HUES48 (cell line): ENCODE measurements around the gene KIAA1549.
"Not testable (repeated sequence)": the region's sequence is repeated elsewhere in the genome, so short reads cannot be mapped to it uniquely, and the experiment has no call there.

Experiments used
- H3K27ac ChIP-seq: one replicate; pipeline ENCODE4 v1.7.0; 2013; ENCODE audit warnings: low read depth, low read length, inconsistent platforms
- H3K27me3 ChIP-seq: 2 replicates; pipeline ENCODE4 v1.6.1; 2013; ENCODE audit warnings: mild to moderate bottlenecking, low read length; ENCODE audit not compliant: control insufficient read depth, insufficient read depth
- H3K36me3 ChIP-seq: 2 replicates; pipeline ENCODE4 v1.6.1; 2013; ENCODE audit warnings: low read length; ENCODE audit not compliant: control insufficient read depth, insufficient read depth
- H3K4me1 ChIP-seq: 2 replicates; pipeline ENCODE4 v1.6.1; 2013; ENCODE audit warnings: mild to moderate bottlenecking, low read length; ENCODE audit not compliant: control insufficient read depth, insufficient read depth
- H3K4me3 ChIP-seq: 2 replicates; pipeline ENCODE4 v1.5.1; 2013; ENCODE audit warnings: mild to moderate bottlenecking, low read depth, low read length
- H3K9ac ChIP-seq: 2 replicates; pipeline ENCODE4 v1.6.1; 2013; ENCODE audit warnings: mild to moderate bottlenecking, low read depth, low read length, moderate library complexity
- H3K9me3 ChIP-seq: 2 replicates; pipeline ENCODE4 v1.6.1; 2013; ENCODE audit warnings: low read length; ENCODE audit not compliant: control insufficient read depth, insufficient read depth

Gene KIAA1549

DNA sequence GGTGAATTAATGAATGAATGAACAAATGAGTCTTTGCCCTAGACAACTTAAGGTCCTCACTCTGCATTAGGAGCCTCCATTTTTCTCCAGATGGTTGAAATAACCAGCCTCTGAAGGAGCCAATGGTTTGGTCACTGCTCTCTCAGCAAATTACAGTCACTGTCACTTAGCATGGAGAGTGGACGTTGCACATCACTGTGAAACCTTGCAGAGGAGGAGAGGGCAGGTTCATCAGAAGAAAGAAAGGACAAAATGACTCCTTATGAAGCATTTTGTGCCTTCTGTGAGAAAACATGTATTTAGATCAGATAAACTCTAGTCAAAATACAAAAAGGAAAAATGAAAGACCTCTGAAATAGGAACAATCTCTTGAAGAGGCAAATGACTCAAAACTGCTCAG is 176.6 kb downstream of the KIAA1549 start:
- Histone ChIP-seq H3K27me3 (no peaks in the 10 kb centered on the region), H3K9ac (no peak overlapping the region), H3K4me3 (no peak overlapping the region), H3K27ac (no peak overlapping the region), H3K4me1 (no peaks in the 10 kb centered on the region), H3K36me3 (no peaks in the 10 kb centered on the region), H3K9me3 (no peaks in the 10 kb centered on the region)

DNA sequence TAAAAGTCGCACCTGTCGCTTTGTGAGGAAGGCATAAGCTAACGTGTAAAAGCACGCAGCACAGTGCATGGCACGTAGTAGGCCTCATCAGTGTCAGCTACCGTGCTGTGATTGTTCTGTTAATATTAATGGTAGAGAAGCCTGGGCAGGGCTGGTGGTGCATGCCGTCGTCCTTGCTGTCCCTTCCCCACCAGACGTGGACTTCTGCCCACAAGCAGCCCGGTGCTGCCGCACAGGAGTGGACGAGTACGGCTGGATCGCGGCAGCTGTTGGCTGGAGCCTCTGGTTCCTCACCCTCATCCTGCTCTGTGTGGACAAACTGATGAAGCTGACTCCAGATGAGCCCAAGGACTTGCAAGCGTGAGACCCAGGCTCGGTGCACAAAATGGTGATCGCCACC is 178.5 kb downstream of the KIAA1549 start:
- Histone ChIP-seq H3K27ac (no peak overlapping the region), H3K4me1 (peaks cover 11% of the 10 kb centered on the region), H3K4me3 (no peak overlapping the region), H3K9ac (no peak overlapping the region), H3K9me3 (no peaks in the 10 kb centered on the region), H3K36me3 (no peaks in the 10 kb centered on the region), H3K27me3 (peaks cover 8% of the 10 kb centered on the region; the same call in 1 of the 2 replicates)

DNA sequence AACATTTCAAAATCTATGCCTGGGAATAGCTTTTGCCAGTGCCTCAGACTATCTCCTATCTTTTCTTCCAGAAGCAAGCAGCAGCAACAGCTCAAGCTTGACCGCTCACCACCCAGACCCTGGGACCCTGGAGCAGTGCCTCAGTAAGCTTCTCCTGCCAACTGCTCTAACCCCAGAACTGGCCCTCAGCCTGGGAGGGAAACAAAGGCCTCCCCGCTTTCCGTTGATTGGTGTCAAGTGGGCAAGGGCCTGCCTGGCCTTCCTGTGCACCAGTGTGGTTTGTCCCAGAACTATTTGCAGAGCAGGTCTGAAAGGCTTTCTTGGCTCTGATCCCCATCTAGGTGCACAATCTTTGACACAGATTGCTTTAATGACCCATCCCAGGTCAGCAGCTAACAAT is 179.9 kb downstream of the KIAA1549 start:
- no peak overlapping the region for H3K4me3 ChIP-seq
- H3K27me3 ChIP-seq, result peaks cover 8% of the 10 kb centered on the region; the same call in 1 of the 2 replicates
- H3K9ac ChIP-seq, result no peak overlapping the region
- no peak overlapping the region for H3K27ac ChIP-seq
- H3K36me3 ChIP-seq, result no peaks in the 10 kb centered on the region
- H3K4me1 ChIP-seq, result peaks cover 13% of the 10 kb centered on the region
- H3K9me3 ChIP-seq, result no peaks in the 10 kb centered on the region

DNA sequence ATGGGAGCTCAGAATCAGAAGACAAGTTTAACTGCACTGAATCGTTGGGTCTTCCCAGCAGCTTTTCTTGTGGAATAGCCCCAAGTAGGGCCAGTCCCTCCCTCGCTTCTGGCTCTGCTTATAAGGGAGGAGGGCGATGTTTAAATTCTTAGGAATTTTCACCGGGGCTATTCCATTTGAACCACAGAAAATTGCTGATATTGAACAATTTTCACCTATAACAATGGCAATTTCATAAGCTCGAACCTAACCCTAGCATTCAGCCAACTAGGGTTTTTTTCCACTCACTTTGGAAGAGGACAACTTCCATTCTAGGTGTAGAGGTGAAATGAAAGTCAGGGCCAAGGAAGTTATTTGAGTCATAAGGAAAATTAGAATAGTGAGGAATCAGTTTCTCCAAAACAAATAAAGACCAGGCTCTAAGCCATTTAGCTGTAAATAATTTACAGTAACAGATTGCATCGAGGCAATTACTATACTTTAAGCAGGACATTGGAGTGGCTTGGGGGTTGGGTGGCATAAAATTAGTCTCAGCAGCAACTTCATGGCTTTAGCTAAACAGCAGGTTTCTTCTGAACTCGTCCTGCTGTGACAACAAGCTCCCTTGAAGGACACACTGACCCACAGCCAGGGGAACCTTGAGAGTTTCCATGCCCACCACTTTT is 181.7 kb downstream of the KIAA1549 start:
- H3K27me3 ChIP-seq, result peaks cover 8% of the 10 kb centered on the region; the same call in 1 of the 2 replicates
- H3K9me3 ChIP-seq, result no peaks in the 10 kb centered on the region

DNA sequence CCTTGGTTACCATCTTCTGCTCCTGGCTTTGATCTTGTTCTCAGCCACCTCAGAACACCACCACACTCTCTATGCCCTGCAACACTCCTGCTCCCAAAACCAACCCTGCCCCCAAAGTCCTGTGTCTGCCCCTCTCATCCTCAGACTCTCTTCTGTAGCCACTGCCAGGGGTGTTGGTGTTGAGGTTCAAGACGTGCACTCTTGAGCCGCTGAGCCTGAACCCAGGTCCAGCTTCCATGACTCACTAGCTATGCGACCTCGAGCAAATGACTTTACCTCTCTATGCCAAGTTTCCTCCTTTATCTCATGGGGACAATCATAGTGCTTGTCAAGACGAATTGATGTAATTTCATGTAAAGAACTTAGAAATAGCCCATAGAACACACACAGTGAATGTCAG is 182.4 kb downstream of the KIAA1549 start:
- no peak overlapping the region for H3K4me3 ChIP-seq
- no peaks in the 10 kb centered on the region for H3K9me3 ChIP-seq
- no peaks in the 10 kb centered on the region for H3K36me3 ChIP-seq
- peaks cover 20% of the 10 kb centered on the region for H3K4me1 ChIP-seq
- peaks cover 8% of the 10 kb centered on the region; the same call in 1 of the 2 replicates for H3K27me3 ChIP-seq
- no peak overlapping the region for H3K27ac ChIP-seq
- no peak overlapping the region for H3K9ac ChIP-seq

More for the DNA sequence above, 181.7 kb downstream of the KIAA1549 start:
- Histone ChIP-seq H3K36me3 (no peaks in the 10 kb centered on the region), H3K4me3 (no peak overlapping the region), H3K4me1 (peaks cover 14% of the 10 kb centered on the region), H3K9ac (no peak overlapping the region), H3K27ac (no peak overlapping the region)

DNA sequence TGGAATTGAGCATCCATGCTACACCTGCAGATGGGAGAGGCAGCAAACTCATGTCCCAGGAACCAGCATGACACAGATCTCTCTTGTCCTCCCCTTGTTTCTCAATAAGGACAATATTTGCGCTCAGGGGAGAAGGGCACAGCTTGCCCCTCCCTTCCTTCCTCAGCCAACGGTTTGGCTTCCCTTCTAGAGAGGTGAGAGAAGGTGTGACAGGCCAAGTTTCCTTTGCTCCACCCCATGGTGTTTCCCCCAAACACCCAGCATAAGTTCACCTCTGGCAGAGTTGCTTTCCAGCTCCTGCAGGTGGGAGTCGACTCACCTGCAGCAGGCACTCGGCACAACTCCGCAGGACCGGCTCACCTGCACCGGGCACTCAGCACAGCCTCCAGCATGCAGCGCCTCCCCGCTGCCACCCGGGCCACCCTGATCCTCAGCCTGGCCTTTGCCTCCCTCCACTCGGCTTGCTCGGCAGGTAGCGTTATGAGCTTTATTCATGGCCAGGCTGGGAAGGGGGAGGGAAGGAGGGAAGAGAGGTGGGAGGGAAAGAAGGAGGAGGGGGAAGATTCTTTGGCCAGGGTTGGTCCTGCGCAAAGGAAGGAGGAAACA is 183.4 kb downstream of the KIAA1549 start, which contains the start of the genes ATP6V0A4 and TMEM213:
Gene ATP6V0A4 (minus strand): TSS at position 482 of the 606 bp plus-strand sequence. CDS start 26,949 bp downstream, outside the sequence.
Gene TMEM213 (plus strand): TSS at position 280 of the 606 bp plus-strand sequence. CDS start 111 bp downstream, at position 391.
- Histone ChIP-seq H3K27me3 (peaks cover 8% of the 10 kb centered on the region; the same call in 1 of the 2 replicates), H3K9ac (no peak within 1 kb of the TSS), H3K36me3 (no peaks in the 10 kb centered on the region), H3K9me3 (no peaks in the 10 kb centered on the region), H3K4me1 (peaks cover 21% of the 10 kb centered on the region), H3K27ac (peak within 1 kb of the TSS; percentile 8), H3K4me3 (peak within 1 kb of the TSS; percentile 3; the same call in 1 of the 2 replicates)

DNA sequence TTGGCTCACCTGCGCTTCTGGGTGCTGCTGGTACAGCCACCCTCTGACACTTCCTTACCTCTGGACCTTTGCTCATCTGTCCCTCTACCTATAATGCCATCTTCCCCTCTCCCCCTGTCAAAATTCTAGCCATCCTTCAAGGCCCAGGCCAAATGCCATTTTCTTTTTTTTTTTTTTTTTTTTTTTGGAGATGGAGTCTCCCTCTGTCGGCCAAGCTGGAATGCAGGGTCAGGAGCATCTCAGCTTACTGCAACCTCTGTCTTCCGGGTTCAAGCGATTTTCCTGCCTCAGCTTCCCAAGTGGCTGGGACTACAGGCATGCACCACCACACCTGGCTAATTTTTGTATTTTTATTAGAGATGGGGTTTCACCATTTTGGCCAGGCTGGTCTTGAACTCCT is 184.1 kb downstream of the KIAA1549 start:
- not testable (repeated sequence) for H3K36me3 ChIP-seq, H3K27ac ChIP-seq, H3K27me3 ChIP-seq, H3K9me3 ChIP-seq, H3K9ac ChIP-seq, H3K4me3 ChIP-seq
- H3K4me1 ChIP-seq, result peaks cover 21% of the 10 kb centered on the region

DNA sequence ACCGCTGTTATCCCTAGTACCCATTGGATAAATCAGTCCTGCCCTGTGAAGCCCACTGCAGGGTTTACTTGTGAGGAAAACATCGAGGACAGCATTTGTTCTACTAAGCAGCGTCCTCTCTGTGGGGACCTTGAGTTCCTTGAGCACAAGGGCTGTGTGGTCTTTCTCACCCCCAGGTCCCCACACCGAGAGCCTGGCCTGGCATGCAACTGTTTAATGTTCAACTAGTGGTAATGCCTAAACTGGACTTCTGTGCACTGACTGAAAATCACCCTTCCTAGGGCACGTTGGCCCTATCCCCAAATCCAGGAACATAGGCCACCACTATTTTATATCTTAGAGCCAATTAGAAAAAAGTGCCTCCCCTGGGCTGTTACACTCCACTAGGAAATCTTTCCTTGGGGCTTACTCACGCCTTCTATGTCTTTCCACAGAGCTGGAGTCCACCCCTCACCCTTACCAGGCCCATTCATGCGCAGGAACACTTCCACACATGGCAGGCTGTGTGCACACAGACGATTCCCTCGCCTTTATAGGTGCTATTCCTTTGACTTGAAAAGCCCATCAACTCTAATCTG is 185.1 kb downstream of the KIAA1549 start:
- Histone ChIP-seq H3K4me3 (no peak overlapping the region), H3K27me3 (peaks cover 8% of the 10 kb centered on the region; the same call in 1 of the 2 replicates), H3K36me3 (no peaks in the 10 kb centered on the region), H3K9ac (no peak overlapping the region), H3K27ac (no peak overlapping the region), H3K9me3 (no peaks in the 10 kb centered on the region), H3K4me1 (peaks cover 21% of the 10 kb centered on the region)

DNA sequence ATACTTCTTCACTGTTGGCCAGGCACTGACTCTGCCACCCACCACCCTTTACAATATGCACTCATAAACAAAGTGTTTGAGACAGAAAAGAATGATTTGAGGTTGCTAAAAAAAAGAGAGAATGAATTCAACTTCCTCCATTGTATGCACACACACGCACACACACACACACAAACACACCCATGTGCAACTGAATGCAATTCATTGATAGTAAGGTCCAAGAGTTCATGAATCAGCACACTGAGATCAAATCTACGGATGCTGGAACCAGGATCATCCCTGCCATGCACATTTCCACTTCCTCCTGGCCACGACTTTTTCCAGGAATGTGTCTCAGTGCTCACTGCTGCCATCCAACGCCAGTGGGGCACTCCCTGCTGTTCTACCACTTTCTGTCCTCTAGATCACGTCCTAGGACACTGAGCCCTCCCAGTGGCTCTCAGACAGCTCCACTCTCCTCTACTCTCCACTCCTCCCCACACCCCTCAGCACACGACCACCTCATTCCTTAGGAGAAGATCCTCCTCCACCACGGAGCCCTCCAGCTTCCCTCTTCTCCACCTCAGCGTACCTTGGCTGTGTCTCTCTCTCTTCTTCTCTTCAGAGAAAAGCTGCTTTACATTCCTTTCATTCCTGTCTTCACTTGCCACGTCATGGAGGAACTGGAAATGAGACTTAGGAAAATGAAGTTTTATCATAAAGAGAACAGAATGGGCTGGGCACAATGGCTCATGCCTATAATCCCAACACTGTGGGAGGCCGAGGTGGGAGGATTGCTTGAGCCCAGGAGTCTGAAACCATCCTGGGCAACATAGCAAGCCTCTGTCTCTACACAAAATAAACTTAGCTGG is 195.4 kb downstream of the KIAA1549 start:
- no peak overlapping the region for H3K27ac ChIP-seq
- no peaks in the 10 kb centered on the region for H3K27me3 ChIP-seq
- H3K4me3 ChIP-seq, result no peak overlapping the region
- no peak overlapping the region for H3K9ac ChIP-seq
- H3K4me1 ChIP-seq, result no peaks in the 10 kb centered on the region
- H3K9me3 ChIP-seq, result no peaks in the 10 kb centered on the region
- no peaks in the 10 kb centered on the region for H3K36me3 ChIP-seq

DNA sequence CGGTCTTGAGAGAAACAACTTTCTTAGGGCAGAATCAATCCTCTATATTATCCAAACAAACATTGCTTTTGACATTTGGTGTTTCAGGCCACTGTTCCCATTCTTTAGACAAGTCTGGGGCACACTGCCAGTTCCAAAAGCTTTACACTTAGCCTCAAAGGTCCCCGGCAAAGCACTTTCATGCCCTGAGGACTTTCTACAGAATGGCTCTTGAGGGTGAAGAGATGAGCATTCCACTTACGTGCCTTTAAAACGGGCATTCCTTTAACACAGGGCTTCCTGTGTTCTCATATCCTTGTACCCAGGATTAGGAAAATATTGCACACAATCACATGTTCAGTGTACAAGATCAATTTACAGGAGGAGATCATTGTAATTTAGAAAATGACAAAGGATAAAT is 196.5 kb downstream of the KIAA1549 start:
- Histone ChIP-seq H3K27ac (no peak overlapping the region), H3K9me3 (no peaks in the 10 kb centered on the region), H3K4me1 (no peaks in the 10 kb centered on the region), H3K9ac (no peak overlapping the region), H3K36me3 (no peaks in the 10 kb centered on the region), H3K27me3 (no peaks in the 10 kb centered on the region), H3K4me3 (no peak overlapping the region)
